C4-2B (cell line): ENCODE data around the gene NANS.

Experiments used
- H3K27ac ChIP-seq: fragments of 450-650 bp; 2 replicates; pipeline ENCODE4 v1.5.1; 2017
- CTCF ChIP-seq: fragments of 450-650 bp; conservative IDR thresholded peaks from 2 replicates; pipeline ENCODE4 v1.5.1; 2017; ENCODE audit warnings: mild to moderate bottlenecking
- ZFX ChIP-seq: fragments of 450-650 bp; IDR thresholded peaks from 2 replicates; pipeline ENCODE4 v1.6.1; 2017

The NANS gene

GRCh38 chr9:98054376-98054951, 2.1 kb upstream of the NANS start:
- TF ChIP-seq CTCF (no peak), ZFX (no peak)
- H3K27ac ChIP-seq = no peak overlapping the region

- peak overlapping the region; percentile 82 for H3K27ac ChIP-seq
- TF ChIP-seq CTCF (no peak), ZFX (no peak)
These were observed 737 bp downstream of the NANS start for GRCh38 chr9:98057138-98057799.

DNA sequence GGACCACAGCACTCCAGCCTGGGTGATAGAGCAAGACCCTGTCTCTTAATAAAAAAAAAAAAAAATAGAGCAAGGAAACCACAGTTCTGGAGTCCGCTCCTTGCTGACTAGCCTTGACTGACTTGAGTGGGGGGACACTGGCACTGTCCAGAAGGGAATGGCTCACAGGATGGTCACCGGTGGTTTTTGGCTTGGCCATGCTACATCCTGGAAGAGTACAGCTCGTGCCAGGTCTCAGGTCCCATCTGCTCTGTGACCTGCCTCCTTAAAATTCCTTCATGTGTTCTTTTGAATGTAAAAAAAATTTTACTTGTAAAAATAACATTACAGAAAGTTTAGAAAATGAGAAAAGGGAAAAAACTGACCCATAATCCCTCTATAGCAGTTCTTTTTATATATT, 5.6 kb downstream of the NANS start:
- TF ChIP-seq ZFX = no peak
- no peak for TF ChIP-seq CTCF
- H3K27ac ChIP-seq = peak overlapping the region; percentile 44

DNA sequence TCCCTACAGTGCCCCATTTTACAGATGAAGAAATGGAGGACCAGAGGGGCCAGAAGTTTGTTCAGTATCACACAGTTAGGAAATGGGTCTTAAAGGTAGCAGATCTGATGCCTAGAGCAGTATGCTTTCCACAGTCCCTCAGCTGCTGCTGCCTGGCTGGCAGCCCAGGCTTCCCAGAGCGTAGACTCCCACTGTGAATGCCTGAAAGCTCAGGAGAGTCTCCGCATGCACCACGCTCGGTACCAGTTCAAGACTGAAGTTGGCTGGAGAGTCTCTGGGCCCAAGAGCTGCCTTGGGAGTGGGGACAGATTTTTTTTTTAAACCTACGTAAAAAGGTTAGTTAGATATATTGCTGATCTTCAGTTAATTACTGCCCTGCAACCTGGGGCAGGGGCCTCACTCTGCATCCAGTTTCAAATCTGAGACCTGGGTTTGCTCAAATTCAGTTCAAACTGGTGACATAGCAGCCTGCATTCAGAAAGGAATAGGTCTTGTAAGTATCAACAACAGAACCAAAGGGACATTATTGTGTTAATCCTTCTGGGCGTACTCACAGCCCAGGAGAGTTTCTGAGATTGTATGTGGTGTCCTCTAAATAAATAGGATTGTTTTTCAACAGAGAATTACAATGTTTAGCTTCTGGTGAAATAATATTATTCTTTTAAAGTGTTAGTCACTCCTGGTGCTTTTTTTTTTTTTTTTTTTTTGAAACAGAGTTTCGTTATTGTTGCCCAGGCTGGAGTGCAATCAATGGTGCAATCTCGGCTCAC, 8.3 kb downstream of the NANS start:
- TF ChIP-seq CTCF (no peak), ZFX (no peak)
- H3K27ac ChIP-seq = no peak overlapping the region

DNA sequence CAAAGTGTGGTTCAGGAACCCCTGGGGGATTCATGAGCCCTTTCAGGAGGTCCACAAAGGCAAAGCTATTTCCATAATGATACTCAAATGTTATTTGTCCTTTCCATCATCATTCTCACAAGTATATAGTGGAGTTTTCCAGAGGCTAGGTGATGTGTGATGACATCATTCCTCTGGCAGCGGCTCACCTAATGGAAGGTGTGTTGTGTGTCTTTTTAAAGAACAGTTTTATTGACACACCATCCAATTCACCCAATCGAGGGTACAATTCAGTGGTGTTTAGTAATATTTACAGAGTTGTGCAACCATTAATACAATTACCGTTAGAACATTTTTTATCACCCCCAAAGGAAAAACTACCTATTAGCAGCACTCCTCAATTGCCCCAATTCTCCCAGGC, 9.7 kb downstream of the NANS start:
- TF ChIP-seq ZFX (no peak), CTCF (no peak)
- H3K27ac ChIP-seq = no peak overlapping the region

DNA sequence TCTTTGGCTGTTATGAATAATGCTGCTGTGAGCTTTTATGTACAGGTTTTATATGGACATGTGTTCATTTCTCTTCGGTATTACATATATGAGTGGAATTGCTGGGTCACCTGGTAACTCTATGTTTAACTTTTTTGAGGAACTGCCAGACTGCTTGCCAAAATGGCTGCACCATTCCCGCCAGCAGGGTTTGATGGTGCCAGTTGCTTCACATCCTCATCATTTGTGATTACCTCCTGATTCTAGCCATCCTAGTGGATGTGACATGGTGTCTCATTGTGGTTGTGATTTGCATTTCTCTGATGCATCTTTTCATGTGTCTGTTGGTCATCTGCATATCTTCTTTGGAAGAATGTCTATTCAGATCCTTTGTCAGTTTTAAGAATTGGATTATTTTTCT, 10.7 kb downstream of the NANS start:
- no peak overlapping the region for H3K27ac ChIP-seq
- TF ChIP-seq ZFX (no peak), CTCF (no peak)

DNA sequence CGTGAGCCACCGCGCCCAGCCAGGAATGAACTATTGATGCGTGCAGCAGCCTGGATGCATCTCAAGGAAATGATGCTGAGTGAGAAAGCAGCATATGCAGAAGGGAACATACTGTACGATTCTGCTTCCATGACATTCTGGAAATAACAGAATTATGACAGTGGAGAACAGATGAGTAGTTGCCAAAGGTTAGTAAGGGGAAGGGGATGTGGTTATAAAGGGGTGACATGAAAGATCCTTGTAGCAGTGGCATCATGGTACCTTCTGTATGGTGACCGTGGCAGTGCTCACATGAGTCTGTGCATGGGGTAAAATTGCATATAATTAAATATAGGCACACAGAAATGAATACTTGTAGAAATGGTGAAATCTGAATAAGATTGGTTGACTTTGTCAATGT, 13.0 kb downstream of the NANS start:
- peak overlapping the region; percentile 14; the same call in 1 of the 2 replicates for H3K27ac ChIP-seq
- TF ChIP-seq ZFX (no peak), CTCF (no peak)
